ENCODE measurements around the gene GYPC.

Gene GYPC

DNA sequence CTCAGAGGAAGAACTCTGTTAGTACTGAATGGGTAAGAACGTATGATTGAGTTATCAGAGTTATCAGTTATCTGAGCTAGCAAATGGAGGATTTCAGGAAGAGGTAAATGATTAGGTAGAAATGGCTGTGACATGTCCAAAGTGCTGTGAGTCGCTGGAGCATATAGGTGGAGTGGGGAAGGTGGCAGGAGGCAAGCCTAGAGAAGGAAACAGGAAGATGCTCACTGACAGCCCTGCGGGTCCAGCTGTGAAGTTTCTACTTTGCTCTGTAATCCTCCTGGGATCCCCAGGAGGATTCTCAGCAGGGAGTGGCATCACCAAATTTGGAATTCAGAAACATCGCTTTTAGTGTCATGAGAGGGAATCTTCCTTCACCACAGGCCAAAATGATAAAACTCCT, 52.0 kb downstream of the GYPC start:
- TF ChIP-seq ZC3H10 (CRISPR knock-in tag; IDR thresholded peaks at IDR 0.05) (no peak), ARNTL (CRISPR knock-in tag; IDR thresholded peaks at IDR 0.05; ENCODE audit: borderline replicate concordance, low read depth) (no peak), TCF4 (CRISPR knock-in tag; IDR thresholded peaks at IDR 0.05; ENCODE audit: borderline replicate concordance) (no peak), BACH2 (CRISPR knock-in tag; IDR thresholded peaks at IDR 0.05; ENCODE audit: borderline replicate concordance) (no peak), ISL1 (CRISPR knock-in tag; IDR thresholded peaks at IDR 0.05) (no peak), TOX (CRISPR knock-in tag; IDR thresholded peaks at IDR 0.05; ENCODE audit: borderline replicate concordance) (no peak), SNAI2 (CRISPR knock-in tag; IDR thresholded peaks at IDR 0.05) (no peak), RARB (CRISPR knock-in tag; IDR thresholded peaks at IDR 0.05) (no peak), PPARA (CRISPR knock-in tag; IDR thresholded peaks at IDR 0.05; ENCODE audit: borderline replicate concordance) (no peak), ZFP30 (CRISPR knock-in tag; IDR thresholded peaks at IDR 0.05) (no peak), CSDC2 (CRISPR knock-in tag; IDR thresholded peaks at IDR 0.05) (no peak), ZNF565 (CRISPR knock-in tag; conservative IDR thresholded peaks at IDR 0.05; ENCODE audit: low read depth) (no peak)
- TF ChIP-seq, protein P1, sequence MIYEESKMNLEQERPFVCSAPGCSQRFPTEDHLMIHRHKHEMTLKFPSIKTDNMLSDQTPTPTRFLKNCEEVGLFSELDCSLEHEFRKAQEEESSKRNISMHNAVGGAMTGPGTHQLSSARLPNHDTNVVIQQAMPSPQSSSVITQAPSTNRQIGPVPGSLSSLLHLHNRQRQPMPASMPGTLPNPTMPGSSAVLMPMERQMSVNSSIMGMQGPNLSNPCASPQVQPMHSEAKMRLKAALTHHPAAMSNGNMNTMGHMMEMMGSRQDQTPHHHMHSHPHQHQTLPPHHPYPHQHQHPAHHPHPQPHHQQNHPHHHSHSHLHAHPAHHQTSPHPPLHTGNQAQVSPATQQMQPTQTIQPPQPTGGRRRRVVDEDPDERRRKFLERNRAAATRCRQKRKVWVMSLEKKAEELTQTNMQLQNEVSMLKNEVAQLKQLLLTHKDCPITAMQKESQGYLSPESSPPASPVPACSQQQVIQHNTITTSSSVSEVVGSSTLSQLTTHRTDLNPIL (CRISPR knock-in tag; IDR thresholded peaks at IDR 0.05; ENCODE audit: low read depth), result no peak
- TF ChIP-seq, protein P2, sequence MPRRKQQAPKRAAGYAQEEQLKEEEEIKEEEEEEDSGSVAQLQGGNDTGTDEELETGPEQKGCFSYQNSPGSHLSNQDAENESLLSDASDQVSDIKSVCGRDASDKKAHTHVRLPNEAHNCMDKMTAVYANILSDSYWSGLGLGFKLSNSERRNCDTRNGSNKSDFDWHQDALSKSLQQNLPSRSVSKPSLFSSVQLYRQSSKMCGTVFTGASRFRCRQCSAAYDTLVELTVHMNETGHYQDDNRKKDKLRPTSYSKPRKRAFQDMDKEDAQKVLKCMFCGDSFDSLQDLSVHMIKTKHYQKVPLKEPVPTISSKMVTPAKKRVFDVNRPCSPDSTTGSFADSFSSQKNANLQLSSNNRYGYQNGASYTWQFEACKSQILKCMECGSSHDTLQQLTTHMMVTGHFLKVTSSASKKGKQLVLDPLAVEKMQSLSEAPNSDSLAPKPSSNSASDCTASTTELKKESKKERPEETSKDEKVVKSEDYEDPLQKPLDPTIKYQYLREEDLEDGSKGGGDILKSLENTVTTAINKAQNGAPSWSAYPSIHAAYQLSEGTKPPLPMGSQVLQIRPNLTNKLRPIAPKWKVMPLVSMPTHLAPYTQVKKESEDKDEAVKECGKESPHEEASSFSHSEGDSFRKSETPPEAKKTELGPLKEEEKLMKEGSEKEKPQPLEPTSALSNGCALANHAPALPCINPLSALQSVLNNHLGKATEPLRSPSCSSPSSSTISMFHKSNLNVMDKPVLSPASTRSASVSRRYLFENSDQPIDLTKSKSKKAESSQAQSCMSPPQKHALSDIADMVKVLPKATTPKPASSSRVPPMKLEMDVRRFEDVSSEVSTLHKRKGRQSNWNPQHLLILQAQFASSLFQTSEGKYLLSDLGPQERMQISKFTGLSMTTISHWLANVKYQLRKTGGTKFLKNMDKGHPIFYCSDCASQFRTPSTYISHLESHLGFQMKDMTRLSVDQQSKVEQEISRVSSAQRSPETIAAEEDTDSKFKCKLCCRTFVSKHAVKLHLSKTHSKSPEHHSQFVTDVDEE (CRISPR knock-in tag; IDR thresholded peaks at IDR 0.05), result no peak
- TF ChIP-seq, protein P3, sequence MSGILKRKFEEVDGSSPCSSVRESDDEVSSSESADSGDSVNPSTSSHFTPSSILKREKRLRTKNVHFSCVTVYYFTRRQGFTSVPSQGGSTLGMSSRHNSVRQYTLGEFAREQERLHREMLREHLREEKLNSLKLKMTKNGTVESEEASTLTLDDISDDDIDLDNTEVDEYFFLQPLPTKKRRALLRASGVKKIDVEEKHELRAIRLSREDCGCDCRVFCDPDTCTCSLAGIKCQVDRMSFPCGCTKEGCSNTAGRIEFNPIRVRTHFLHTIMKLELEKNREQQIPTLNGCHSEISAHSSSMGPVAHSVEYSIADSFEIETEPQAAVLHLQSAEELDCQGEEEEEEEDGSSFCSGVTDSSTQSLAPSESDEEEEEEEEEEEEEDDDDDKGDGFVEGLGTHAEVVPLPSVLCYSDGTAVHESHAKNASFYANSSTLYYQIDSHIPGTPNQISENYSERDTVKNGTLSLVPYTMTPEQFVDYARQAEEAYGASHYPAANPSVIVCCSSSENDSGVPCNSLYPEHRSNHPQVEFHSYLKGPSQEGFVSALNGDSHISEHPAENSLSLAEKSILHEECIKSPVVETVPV (CRISPR knock-in tag; IDR thresholded peaks at IDR 0.05), result no peak
- ATAC-seq, result no peak

DNA sequence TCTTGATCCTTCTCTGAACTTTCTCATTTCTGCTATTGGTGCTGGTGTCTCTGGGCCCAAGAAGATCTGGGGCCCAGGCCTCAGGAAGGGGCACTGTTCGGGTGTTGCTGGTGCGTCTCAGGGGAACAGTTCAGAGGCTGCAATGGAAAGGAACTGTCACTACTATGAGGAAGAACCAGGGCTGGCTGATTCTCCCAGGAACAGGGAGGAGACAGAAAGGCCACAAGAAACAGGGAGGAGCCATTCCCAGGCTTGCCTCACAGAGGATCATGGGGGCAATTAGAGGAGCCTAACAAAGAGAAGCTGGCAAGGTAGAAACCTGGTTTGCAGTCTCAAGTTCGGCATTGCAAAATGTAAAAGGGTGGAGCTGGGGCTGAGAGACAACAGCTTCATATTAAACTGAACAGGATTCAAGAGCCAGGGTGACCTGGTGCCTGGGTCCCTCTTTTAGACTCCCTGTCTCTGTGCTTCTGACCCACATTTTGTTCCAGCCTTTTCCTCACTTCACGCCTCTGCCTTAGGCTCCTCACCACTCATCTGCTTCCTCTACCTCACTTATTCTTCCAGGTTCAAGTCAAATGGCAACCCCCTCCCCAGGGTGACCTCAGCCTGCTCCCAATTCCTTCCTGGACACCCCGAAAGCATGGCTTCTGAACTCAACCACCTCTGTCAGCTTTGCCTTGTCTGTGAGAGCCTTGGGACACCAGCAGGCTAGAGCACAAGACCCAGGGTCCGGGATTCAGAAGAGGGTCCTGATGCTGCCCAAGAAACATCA, 58.4 kb downstream of the GYPC start:
- TF ChIP-seq, protein P4, sequence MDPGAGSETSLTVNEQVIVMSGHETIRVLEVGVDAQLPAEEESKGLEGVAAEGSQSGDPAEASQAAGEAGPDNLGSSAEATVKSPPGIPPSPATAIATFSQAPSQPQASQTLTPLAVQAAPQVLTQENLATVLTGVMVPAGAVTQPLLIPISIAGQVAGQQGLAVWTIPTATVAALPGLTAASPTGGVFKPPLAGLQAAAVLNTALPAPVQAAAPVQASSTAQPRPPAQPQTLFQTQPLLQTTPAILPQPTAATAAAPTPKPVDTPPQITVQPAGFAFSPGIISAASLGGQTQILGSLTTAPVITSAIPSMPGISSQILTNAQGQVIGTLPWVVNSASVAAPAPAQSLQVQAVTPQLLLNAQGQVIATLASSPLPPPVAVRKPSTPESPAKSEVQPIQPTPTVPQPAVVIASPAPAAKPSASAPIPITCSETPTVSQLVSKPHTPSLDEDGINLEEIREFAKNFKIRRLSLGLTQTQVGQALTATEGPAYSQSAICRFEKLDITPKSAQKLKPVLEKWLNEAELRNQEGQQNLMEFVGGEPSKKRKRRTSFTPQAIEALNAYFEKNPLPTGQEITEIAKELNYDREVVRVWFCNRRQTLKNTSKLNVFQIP (CRISPR knock-in tag; IDR thresholded peaks at IDR 0.05; ENCODE audit: borderline replicate concordance, low read depth), result no peak
- TF ChIP-seq ESRRG (CRISPR knock-in tag; IDR thresholded peaks at IDR 0.05) (no peak), GLIS3 (CRISPR knock-in tag; IDR thresholded peaks at IDR 0.05) (no peak), ZNF8 (CRISPR knock-in tag; IDR thresholded peaks at IDR 0.05) (no peak), ZNF565 (CRISPR knock-in tag; conservative IDR thresholded peaks at IDR 0.05; ENCODE audit: low read depth) (no peak), CSDC2 (CRISPR knock-in tag; IDR thresholded peaks at IDR 0.05) (no peak), PPARA (CRISPR knock-in tag; IDR thresholded peaks at IDR 0.05; ENCODE audit: borderline replicate concordance) (no peak), SNAI2 (CRISPR knock-in tag; IDR thresholded peaks at IDR 0.05) (no peak), TOX (CRISPR knock-in tag; IDR thresholded peaks at IDR 0.05; ENCODE audit: borderline replicate concordance) (no peak), ARNTL (CRISPR knock-in tag; IDR thresholded peaks at IDR 0.05; ENCODE audit: borderline replicate concordance, low read depth) (no peak), ZFP3 (CRISPR knock-in tag; IDR thresholded peaks at IDR 0.05) (no peak)
- TF ChIP-seq, protein P5, sequence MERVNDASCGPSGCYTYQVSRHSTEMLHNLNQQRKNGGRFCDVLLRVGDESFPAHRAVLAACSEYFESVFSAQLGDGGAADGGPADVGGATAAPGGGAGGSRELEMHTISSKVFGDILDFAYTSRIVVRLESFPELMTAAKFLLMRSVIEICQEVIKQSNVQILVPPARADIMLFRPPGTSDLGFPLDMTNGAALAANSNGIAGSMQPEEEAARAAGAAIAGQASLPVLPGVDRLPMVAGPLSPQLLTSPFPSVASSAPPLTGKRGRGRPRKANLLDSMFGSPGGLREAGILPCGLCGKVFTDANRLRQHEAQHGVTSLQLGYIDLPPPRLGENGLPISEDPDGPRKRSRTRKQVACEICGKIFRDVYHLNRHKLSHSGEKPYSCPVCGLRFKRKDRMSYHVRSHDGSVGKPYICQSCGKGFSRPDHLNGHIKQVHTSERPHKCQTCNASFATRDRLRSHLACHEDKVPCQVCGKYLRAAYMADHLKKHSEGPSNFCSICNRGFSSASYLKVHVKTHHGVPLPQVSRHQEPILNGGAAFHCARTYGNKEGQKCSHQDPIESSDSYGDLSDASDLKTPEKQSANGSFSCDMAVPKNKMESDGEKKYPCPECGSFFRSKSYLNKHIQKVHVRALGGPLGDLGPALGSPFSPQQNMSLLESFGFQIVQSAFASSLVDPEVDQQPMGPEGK (CRISPR knock-in tag; IDR thresholded peaks at IDR 0.05; ENCODE audit: borderline replicate concordance), result no peak
- no peak for ATAC-seq

All from SK-N-SH treated with all-trans-retinoic acid at 6 μM for 48 hours (cell line).